H1 (cell line): ENCODE measurements around the gene PTPRCAP. TPM values are rescaled to one million over a fixed set of nuclear protein-coding genes. Genes with fewer than 3 reads are reported as not detected.
A peak's percentile ranks its signal among the peaks of the same experiment; 100 is the strongest.

Experiments used
- ASH2L ChIP-seq: fragments of 200-600, 300-600 bp; sonication (generic); IDR thresholded peaks from one replicate; pipeline ENCODE4 v1.7.1; 2017; ENCODE audit warnings: low read length
- CHD1 ChIP-seq: IDR thresholded peaks from 2 replicates; pipeline ENCODE4 v1.6.1; 2012; ENCODE audit warnings: low read depth, low read length, improper control_type of control experiment
- CREB1 ChIP-seq: IDR thresholded peaks from 2 replicates; pipeline ENCODE4 v1.6.1; 2012; ENCODE audit warnings: inconsistent platforms
- CTBP2 ChIP-seq: IDR thresholded peaks from 2 replicates; pipeline ENCODE4 v1.7.0; 2011; ENCODE audit warnings: borderline replicate concordance, mild to moderate bottlenecking, moderate library complexity, mixed read lengths, low read length; ENCODE audit not compliant: insufficient read depth, insufficient read length
- EGR1 ChIP-seq: IDR thresholded peaks from 2 replicates; pipeline ENCODE4 v1.6.1; 2011; ENCODE audit warnings: low read depth, low read length, borderline replicate concordance
- GTF2F1 ChIP-seq: IDR thresholded peaks from 2 replicates; pipeline ENCODE4 v1.6.1; 2012; ENCODE audit warnings: low read depth, low read length, improper control_type of control experiment, borderline replicate concordance
- KDM1A ChIP-seq: fragments of 200-600, 300-600 bp; sonication (generic); IDR thresholded peaks from 2 replicates; pipeline ENCODE4 v1.7.1; 2016; ENCODE audit warnings: mild to moderate bottlenecking, low read length, borderline replicate concordance
- KDM4A ChIP-seq: IDR thresholded peaks from one replicate; pipeline ENCODE4 v1.7.1; 2012; ENCODE audit warnings: low read depth, mild to moderate bottlenecking, moderate library complexity, low read length, inconsistent platforms; ENCODE audit not compliant: severe bottlenecking
- MAFK ChIP-seq: IDR thresholded peaks from 2 replicates; pipeline ENCODE4 v1.6.1; 2012; ENCODE audit warnings: low read depth, mild to moderate bottlenecking, improper control_type of control experiment, low read length
- PHF8 ChIP-seq: fragments of 200-600 bp; sonication (generic); conservative IDR thresholded peaks from 2 replicates; pipeline ENCODE4 v1.7.1; 2012; ENCODE audit warnings: low read depth, mild to moderate bottlenecking, inconsistent platforms, low read length, moderate library complexity
- POU5F1 ChIP-seq: IDR thresholded peaks from 2 replicates; pipeline ENCODE4 v1.6.1; 2011; ENCODE audit warnings: low read depth, mild to moderate bottlenecking, low read length, moderate library complexity
- RFX5 ChIP-seq: IDR thresholded peaks from 2 replicates; pipeline ENCODE4 v1.6.1; 2011; ENCODE audit warnings: low read depth, low read length, improper control_type of control experiment, borderline replicate concordance
- SAP30 ChIP-seq: fragments of 300-600 bp; sonication (generic); IDR thresholded peaks from 2 replicates; pipeline ENCODE4 v1.7.1; 2012; ENCODE audit warnings: low read length, moderate library complexity, mild to moderate bottlenecking, inconsistent platforms; ENCODE audit not compliant: insufficient read depth, insufficient replicate concordance
- SIN3A ChIP-seq, 2 experiments: IDR thresholded peaks in 1 of 2; conservative IDR thresholded peaks in 1 of 2; 2 replicates each; pipeline ENCODE4 v1.6.1; 2011 to 2012; ENCODE audit warnings: low read length in 2 of 2, improper control_type of control experiment in 1 of 2, low read depth in 1 of 2, mild to moderate bottlenecking in 1 of 2
- SIRT6 ChIP-seq: IDR thresholded peaks from one replicate; pipeline ENCODE4 v1.7.1; 2012; ENCODE audit warnings: low read length, inconsistent platforms
- SP4 ChIP-seq: IDR thresholded peaks from 2 replicates; pipeline ENCODE4 v1.6.1; 2012; ENCODE audit warnings: low read length, inconsistent platforms
- SRF ChIP-seq: IDR thresholded peaks from 2 replicates; pipeline ENCODE4 v1.6.1; 2011; ENCODE audit warnings: mild to moderate bottlenecking, low read depth, low read length, moderate library complexity
- TAF1 ChIP-seq: IDR thresholded peaks from 2 replicates; pipeline ENCODE4 v1.6.1; 2011; ENCODE audit warnings: mild to moderate bottlenecking, low read depth, low read length
- TAF7 ChIP-seq: optimal IDR thresholded peaks from 2 replicates; pipeline ENCODE3; 2011; ENCODE audit warnings: low read depth, mild to moderate bottlenecking, inconsistent platforms, low read length, moderate library complexity, borderline replicate concordance
- TCF12 ChIP-seq: IDR thresholded peaks from 2 replicates; pipeline ENCODE4 v1.6.1; 2011; ENCODE audit warnings: low read depth, mild to moderate bottlenecking, low read length
- TEAD4 ChIP-seq: IDR thresholded peaks from 2 replicates; pipeline ENCODE4 v1.6.1; 2012; ENCODE audit warnings: low read depth, low read length, inconsistent platforms, mixed read lengths
- polyA plus RNA-seq, 7 experiments: library from polyadenylated mRNA; depleted of rRNA in 3 of 7; stranded (reverse) in 5 of 7; unstranded in 2 of 7; fragments of >200 nt in 5 of 7; fragments of 200-250 nt in 2 of 7; gene quantifications; 1 replicate in 5 of 7; 2 replicates in 1 of 7; 4 replicates in 1 of 7; pipeline versions ENCODE4 v1.2.1 to v1.2.3, GENCODE V29; 2011 to 2013; ENCODE audit warnings: missing spikeins in 2 of 7, mixed read lengths in 2 of 7
- total RNA-seq: library from RNA; stranded (reverse); fragmentation: NEBNext Ultra II Directional; extraction: Animal tissue kit (Norgen Biotek cat#: 25700); gene quantifications from 2 replicates; pipeline ENCODE4 v1.2.1, GENCODE V29; 2021
- TF ChIP-seq, protein P1 (sequence below): IDR thresholded peaks from 2 replicates; pipeline ENCODE4 v1.6.1; 2011; ENCODE audit warnings: low read length, improper control_type of control experiment
- TF ChIP-seq, protein P2 (sequence below): IDR thresholded peaks from 2 replicates; pipeline ENCODE4 v1.6.1; 2011; ENCODE audit warnings: low read depth, mild to moderate bottlenecking, low read length; ENCODE audit not compliant: insufficient read depth

PTPRCAP gene
- total and polyA plus RNA-seq, 2 of the 8 experiments (the other 6 are each of a cell fraction or from before 2014, with no cell fraction given): 0.78 to 6.7 TPM

DNA sequence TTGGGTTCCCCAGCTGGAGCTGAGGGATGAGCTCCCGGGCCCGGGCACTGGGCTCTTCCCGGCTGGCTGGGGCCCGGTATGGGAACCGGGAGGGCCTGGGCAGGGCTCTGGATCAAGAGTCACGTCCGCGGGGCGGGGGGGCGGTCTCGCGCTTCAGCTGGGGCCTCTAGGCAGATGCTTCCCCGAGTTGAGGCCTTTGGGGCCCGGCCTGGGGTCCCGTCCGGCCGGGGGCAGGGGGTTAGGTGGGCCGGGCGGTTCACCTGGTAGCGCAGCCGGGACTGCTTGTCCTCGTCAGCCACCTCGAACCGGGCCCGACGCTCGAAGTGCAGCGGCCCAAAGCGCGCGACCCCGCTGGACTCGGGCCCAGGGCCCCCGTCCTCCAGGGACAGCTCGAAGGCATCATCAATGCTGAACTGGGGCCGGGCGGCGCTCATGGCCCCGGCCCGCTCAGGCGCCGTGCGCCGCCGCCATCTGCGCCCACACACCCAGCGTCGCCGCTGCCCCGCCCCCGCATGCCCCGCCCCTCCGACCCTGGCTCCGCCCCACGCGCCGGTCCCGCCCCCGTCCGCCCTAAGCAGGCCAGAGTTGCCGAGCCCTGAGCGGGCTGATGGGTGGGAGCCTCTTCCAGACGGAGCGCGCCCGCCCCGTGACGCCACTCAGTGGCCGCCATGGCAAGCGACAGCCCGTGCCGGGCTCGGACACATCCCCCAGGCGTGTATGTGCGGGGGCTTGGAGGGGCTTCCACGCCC is 31.5 kb upstream of the PTPRCAP start, which contains the start of gene TMEM134 (continued):
- TF ChIP-seq TCF12: no peak
- TF ChIP-seq CTBP2: no peak
- peak; percentile 88 for TF ChIP-seq SRF
- no peak for TF ChIP-seq POU5F1
- TF ChIP-seq TAF7: peak; percentile 72
- no peak for TF ChIP-seq KDM1A
- no peak for TF ChIP-seq SIRT6
- TF ChIP-seq, protein P1, sequence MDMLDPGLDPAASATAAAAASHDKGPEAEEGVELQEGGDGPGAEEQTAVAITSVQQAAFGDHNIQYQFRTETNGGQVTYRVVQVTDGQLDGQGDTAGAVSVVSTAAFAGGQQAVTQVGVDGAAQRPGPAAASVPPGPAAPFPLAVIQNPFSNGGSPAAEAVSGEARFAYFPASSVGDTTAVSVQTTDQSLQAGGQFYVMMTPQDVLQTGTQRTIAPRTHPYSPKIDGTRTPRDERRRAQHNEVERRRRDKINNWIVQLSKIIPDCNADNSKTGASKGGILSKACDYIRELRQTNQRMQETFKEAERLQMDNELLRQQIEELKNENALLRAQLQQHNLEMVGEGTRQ: peak; percentile 38; the same call in 1 of the 2 replicates
- TF ChIP-seq CREB1: peak; percentile 88
- peak; percentile 80; the same call in 1 of the 2 replicates for TF ChIP-seq SP4
- TF ChIP-seq EGR1: peak; percentile 88
- no peak for TF ChIP-seq MAFK
- TF ChIP-seq CHD1: no peak
- 0 out of 2 replicates have a peak, but pooled peaks have one; percentile 15 for TF ChIP-seq TEAD4
- TF ChIP-seq ASH2L: peak; percentile 57
- peak; percentile 72 for TF ChIP-seq PHF8
- no peak for TF ChIP-seq SAP30
- TF ChIP-seq TAF1: peak; percentile 77
- TF ChIP-seq SIN3A (conservative IDR thresholded peaks at IDR 0.05 in 1 of 2, IDR thresholded peaks at IDR 0.05 in 1 of 2; ENCODE audit: low read depth in 1 of 2, low read length in 2 of 2): peak; percentile 78 to 90; a peak in 2 of 4 replicates
- no peak for TF ChIP-seq RFX5
- no peak for TF ChIP-seq GTF2F1
- peak; percentile 38 for TF ChIP-seq KDM4A
- TF ChIP-seq, protein P2, sequence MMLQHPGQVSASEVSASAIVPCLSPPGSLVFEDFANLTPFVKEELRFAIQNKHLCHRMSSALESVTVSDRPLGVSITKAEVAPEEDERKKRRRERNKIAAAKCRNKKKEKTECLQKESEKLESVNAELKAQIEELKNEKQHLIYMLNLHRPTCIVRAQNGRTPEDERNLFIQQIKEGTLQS: no peak
